PC-3 (cell line): ENCODE results near the gene OSBPL2.

ENCODE experiments used
- EZH2 ChIP-seq: fragments of 300-600 bp; sonication (generic); IDR thresholded peaks from one replicate; pipeline ENCODE4 v1.6.1; 2017; ENCODE audit warnings: antibody characterized with exemption, mild to moderate bottlenecking, low read length; ENCODE audit not compliant: unreplicated experiment
- TF ChIP-seq, protein P1 (sequence below): fragments of 300-600 bp; sonication (generic); conservative IDR thresholded peaks from 2 replicates; pipeline ENCODE4 v1.5.1; 2017; ENCODE audit warnings: antibody characterized with exemption, low read depth, mild to moderate bottlenecking, low read length

DNA sequence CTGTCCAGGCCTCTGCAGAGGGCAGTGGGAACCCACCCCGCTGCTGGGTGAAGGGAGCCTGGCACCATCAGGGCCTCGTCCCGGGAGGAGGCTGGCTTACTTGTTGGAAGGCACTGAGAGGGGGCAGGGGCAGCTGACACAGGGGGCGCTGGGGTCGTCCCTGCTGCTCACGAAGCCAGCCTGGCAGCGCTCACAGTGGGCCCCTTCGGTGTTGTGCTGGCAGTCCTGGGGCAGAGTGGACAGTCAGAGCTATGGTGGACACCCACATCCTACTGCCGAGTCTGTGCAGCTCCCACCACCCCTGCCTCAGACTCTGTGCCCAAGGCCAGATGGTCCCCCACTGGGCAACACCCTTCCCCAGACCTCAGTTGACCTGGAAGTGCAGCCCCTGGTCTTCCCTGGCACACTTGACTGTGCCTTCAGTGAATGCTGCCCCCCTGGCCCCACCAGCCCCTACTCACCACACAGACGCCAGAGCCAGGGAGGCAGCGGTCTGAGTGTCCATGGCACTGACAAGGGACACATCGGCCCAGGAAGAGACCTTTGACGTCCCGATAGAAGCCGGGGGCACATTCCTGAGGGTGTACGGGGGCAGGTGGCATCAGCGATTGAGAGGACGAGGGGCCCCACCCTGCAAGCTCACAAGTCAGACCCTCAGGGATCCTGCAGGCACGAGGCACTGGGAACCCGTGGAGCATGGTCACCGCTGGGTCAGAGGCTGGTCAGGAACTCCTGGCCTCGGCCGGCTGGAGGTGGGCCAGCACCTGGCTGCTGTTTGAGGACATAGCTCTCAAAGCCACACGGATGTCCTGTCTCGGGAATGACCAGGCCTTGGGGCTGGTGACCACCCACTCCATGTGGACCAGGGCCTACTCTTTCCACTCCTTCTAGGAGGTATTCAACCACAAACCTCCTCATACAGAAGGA, 85.9 kb downstream of the OSBPL2 start:
- TF ChIP-seq, protein P1, sequence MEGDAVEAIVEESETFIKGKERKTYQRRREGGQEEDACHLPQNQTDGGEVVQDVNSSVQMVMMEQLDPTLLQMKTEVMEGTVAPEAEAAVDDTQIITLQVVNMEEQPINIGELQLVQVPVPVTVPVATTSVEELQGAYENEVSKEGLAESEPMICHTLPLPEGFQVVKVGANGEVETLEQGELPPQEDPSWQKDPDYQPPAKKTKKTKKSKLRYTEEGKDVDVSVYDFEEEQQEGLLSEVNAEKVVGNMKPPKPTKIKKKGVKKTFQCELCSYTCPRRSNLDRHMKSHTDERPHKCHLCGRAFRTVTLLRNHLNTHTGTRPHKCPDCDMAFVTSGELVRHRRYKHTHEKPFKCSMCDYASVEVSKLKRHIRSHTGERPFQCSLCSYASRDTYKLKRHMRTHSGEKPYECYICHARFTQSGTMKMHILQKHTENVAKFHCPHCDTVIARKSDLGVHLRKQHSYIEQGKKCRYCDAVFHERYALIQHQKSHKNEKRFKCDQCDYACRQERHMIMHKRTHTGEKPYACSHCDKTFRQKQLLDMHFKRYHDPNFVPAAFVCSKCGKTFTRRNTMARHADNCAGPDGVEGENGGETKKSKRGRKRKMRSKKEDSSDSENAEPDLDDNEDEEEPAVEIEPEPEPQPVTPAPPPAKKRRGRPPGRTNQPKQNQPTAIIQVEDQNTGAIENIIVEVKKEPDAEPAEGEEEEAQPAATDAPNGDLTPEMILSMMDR, result no peak
- TF ChIP-seq EZH2, result no peak
